Esophagus squamous epithelium (tissue), 5 donors: ENCODE data around the gene CTSV. TPM values are rescaled to one million over a fixed set of nuclear protein-coding genes. Genes with fewer than 3 reads are reported as not detected.

Experiments
- DNase-seq: peaks from one replicate; lab custom pipeline; 2025; lab: John Stamatoyannopoulos, UW
- H3K27ac ChIP-seq, 4 donors: fragments of 200-600 bp; sonication (generic); one replicate each; pipeline ENCODE4 v1.5.1; 2016 to 2019; ENCODE audit warnings: mild to moderate bottlenecking in 1 of 4
- H3K27me3 ChIP-seq, 4 donors: fragments of 200-600 bp; sonication (generic); 1 replicate in 3 of 4; 2 replicates in 1 of 4; pipeline versions ENCODE4 v1.5.1 to v1.6.0; 2017 to 2021; ENCODE audit warnings: antibody characterized with exemption in 1 of 4
- H3K36me3 ChIP-seq, 3 donors: fragments of 200-600 bp; sonication (generic); one replicate each; pipeline ENCODE4 v1.5.1; 2016 to 2019
- H3K4me1 ChIP-seq, 3 donors: fragments of 200-600 bp; sonication (generic); one replicate each; pipeline ENCODE4 v1.5.1; 2017 to 2019
- H3K4me3 ChIP-seq, 4 donors: fragments of 200-600 bp; sonication (generic); 1 replicate in 3 of 4; 2 replicates in 1 of 4; pipeline ENCODE4 v1.5.1; 2016 to 2019; ENCODE audit warnings: mild to moderate bottlenecking in 2 of 4, moderate library complexity in 1 of 4
- H3K9me3 ChIP-seq, 3 donors: fragments of 200-600 bp; sonication (generic); one replicate each; pipeline ENCODE4 v1.5.1; 2016 to 2019
- POLR2A ChIP-seq, 4 donors: fragments of 450-650 bp; IDR thresholded peaks; one replicate each; pipeline ENCODE4 v1.6.1; 2017; ENCODE audit warnings: antibody characterized with exemption in 4 of 4, mild to moderate bottlenecking in 4 of 4, moderate library complexity in 3 of 4
- WGBS, 2 donors: methylation state at CpG; one replicate each; pipeline ENCODE4 v1.1.5; 2018; 5-methylcytosine and 5-hydroxymethylcytosine counted together
- intact Hi-C: fragments of 100-400 bp; cut with DNase I; formaldehyde crosslinking; loops from one replicate; pipeline ENCODE4 v1.15.0; 2022
- total RNA-seq, 4 donors: library from RNA; depleted of rRNA; stranded (reverse); fragments of >200 nt; gene quantifications; one replicate each; pipeline ENCODE4 v1.1.0, GENCODE V29; 2016
- TF ChIP-seq, protein P1 (sequence below), 6 experiments: fragments of 450-650 bp in 4 of 6; fragments of 200-600 bp in 2 of 6; sonication (generic) in 2 of 6; IDR thresholded peaks; one replicate each; pipeline ENCODE4 v1.5.1; 2016 to 2019; ENCODE audit warnings: antibody characterized with exemption in 6 of 6, mild to moderate bottlenecking in 4 of 6, moderate library complexity in 4 of 6
- donor health status: DM: yes; HTN: yes; CAD: no.

CTSV gene
- total RNA-seq, 4 donors from 2014 or later: 3.1 to 16.5 (median 6.8) TPM

DNA sequence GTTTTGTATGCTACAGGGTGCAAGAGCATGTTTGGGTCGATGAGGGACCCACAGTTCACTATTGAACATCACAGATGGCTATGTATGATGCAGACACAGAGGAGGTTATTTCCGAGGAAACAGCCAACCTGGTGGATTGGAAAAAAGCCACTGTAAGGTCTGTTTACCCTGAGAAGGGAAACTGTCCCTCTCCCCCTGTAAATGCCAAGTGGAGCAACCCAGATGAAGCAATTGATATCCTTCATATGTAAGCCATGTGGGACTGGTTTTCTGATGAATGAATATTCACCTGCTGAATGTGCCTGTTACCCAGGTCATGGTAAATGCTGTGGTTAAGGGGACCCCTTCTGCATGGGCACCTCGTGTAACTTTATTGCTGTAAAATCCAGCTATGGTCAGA lies 14.8 kb upstream of the CTSV start:
- TF ChIP-seq, protein P1, sequence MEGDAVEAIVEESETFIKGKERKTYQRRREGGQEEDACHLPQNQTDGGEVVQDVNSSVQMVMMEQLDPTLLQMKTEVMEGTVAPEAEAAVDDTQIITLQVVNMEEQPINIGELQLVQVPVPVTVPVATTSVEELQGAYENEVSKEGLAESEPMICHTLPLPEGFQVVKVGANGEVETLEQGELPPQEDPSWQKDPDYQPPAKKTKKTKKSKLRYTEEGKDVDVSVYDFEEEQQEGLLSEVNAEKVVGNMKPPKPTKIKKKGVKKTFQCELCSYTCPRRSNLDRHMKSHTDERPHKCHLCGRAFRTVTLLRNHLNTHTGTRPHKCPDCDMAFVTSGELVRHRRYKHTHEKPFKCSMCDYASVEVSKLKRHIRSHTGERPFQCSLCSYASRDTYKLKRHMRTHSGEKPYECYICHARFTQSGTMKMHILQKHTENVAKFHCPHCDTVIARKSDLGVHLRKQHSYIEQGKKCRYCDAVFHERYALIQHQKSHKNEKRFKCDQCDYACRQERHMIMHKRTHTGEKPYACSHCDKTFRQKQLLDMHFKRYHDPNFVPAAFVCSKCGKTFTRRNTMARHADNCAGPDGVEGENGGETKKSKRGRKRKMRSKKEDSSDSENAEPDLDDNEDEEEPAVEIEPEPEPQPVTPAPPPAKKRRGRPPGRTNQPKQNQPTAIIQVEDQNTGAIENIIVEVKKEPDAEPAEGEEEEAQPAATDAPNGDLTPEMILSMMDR (IDR thresholded peaks at IDR 0.05): no peak
- TF ChIP-seq POLR2A (IDR thresholded peaks at IDR 0.05): no peak
- intact Hi-C loops: no loop called here
- no peak overlapping the region for H3K4me3 ChIP-seq
- H3K4me1 ChIP-seq: peaks cover 0 to 4% (median 0%) of the 10 kb centered on the region in 3 donors
- H3K36me3 ChIP-seq: no peaks in the 10 kb centered on the region
- H3K27me3 ChIP-seq: peaks cover 0 to 49% (median 0%) of the 10 kb centered on the region in 4 donors
- 51 to 54% methylated on average over 3 of the region's 3 CpGs for WGBS, 2 donors
- H3K27ac ChIP-seq: no peak overlapping the region
- H3K9me3 ChIP-seq: no peaks in the 10 kb centered on the region
- DNase-seq: no peak

- Histone ChIP-seq H3K36me3 (no peaks in the 10 kb centered on the region), H3K4me1 (peaks cover 0 to 4% (median 0%) of the 10 kb centered on the region in 3 donors), H3K9me3 (no peaks in the 10 kb centered on the region), H3K27ac (no peak overlapping the region), H3K4me3 (no peak overlapping the region), H3K27me3 (peaks cover 0 to 45% (median 0%) of the 10 kb centered on the region in 4 donors)
- no peak for TF ChIP-seq POLR2A (IDR thresholded peaks at IDR 0.05)
- TF ChIP-seq, protein P1 (IDR thresholded peaks at IDR 0.05): no peak
- DNase-seq: no peak
- intact Hi-C loops: no loop called here
- 36 to 64% methylated on average over 1 of the region's 2 CpGs for WGBS, 2 donors
Measured at GRCh38 chr9:97052735-97053134, 13.8 kb upstream of the CTSV start.

GRCh38 chr9:97046228-97046627 lies 7.3 kb upstream of the CTSV start:
- H3K36me3 ChIP-seq: no peaks in the 10 kb centered on the region
- no peak overlapping the region for H3K4me3 ChIP-seq
- intact Hi-C loops: no loop called here
- H3K9me3 ChIP-seq: peaks cover 0 to 3% (median 0%) of the 10 kb centered on the region in 3 donors
- 21 to 47% methylated on average over 5 of the region's 5 CpGs for WGBS, 2 donors
- peaks cover 0 to 29% (median 0%) of the 10 kb centered on the region in 4 donors for H3K27me3 ChIP-seq
- H3K4me1 ChIP-seq: peaks cover 6 to 38% (median 8%) of the 10 kb centered on the region in 3 donors
- DNase-seq: no peak
- TF ChIP-seq, protein P1 (IDR thresholded peaks at IDR 0.05): peak in 1 of 6 experiments; percentile 3
- TF ChIP-seq POLR2A (IDR thresholded peaks at IDR 0.05): no peak
- H3K27ac ChIP-seq: peak overlapping the region in 3 of 4 donors; percentile 24 to 73 (median 52)

- WGBS, 2 donors: 62% methylated on average over 5 of the region's 5 CpGs
- H3K27ac ChIP-seq: no peak overlapping the region
- no peak overlapping the region for H3K4me3 ChIP-seq
- no peak for DNase-seq
- TF ChIP-seq, protein P1 (IDR thresholded peaks at IDR 0.05): no peak
- no peak for TF ChIP-seq POLR2A (IDR thresholded peaks at IDR 0.05)
- peaks cover 0 to 3% (median 0%) of the 10 kb centered on the region in 3 donors for H3K9me3 ChIP-seq
- no peaks in the 10 kb centered on the region for H3K36me3 ChIP-seq
- H3K4me1 ChIP-seq: peaks cover 6 to 40% (median 8%) of the 10 kb centered on the region in 3 donors
- intact Hi-C loops: no loop called here
- H3K27me3 ChIP-seq: peaks cover 0 to 35% (median 0%) of the 10 kb centered on the region in 4 donors
Measured at GRCh38 chr9:97045300-97045699, 6.4 kb upstream of the CTSV start.

DNA sequence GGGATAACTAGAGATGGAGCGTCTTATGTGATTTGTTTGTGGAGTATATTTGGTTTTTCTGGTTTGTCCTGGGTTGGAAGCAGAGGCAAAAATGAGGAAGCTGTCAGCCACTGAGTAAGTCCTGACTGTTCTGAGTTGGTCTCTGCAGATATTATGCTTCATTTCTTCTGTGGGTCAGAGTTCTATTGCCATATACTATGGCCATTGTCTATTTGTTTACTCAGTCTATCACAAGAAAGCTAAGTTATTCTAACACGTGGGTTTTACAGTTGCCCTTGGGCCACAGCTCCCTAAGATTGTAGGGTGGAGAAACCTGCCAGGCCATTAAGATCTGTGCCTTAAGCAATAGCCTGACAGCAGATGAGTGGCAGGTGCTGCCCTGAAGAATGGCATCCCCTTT lies 3.0 kb upstream of the CTSV start:
- Histone ChIP-seq H3K9me3 (peaks cover 0 to 3% (median 0%) of the 10 kb centered on the region in 3 donors), H3K36me3 (no peaks in the 10 kb centered on the region), H3K4me1 (peaks cover 6 to 50% (median 11%) of the 10 kb centered on the region in 3 donors), H3K4me3 (no peak overlapping the region), H3K27me3 (peaks cover 0 to 69% (median 0%) of the 10 kb centered on the region in 4 donors), H3K27ac (no peak overlapping the region)
- no peak for TF ChIP-seq POLR2A (IDR thresholded peaks at IDR 0.05)
- TF ChIP-seq, protein P1 (IDR thresholded peaks at IDR 0.05): no peak
- intact Hi-C loops: no loop called here
- 16 to 21% methylated on average over 2 of the region's 2 CpGs for WGBS, 2 donors
- DNase-seq: no peak
